Measurements from ENCODE around the gene DNAJB5.
"Not testable (repeated sequence)": the region's sequence is repeated elsewhere in the genome, so short reads cannot be mapped to it uniquely, and the experiment has no call there.

- not testable (repeated sequence) for TF ChIP-seq CTCF, POLR2A, POLR2AphosphoS5 (IDR thresholded peaks at IDR 0.05)
These were observed 33.5 kb upstream of the DNAJB5 start for GRCh38 chr9:34956066-34956465.
